H1 (cell line): ENCODE measurements around the gene NPIPA5. TPM values are rescaled to one million over a fixed set of nuclear protein-coding genes. Genes with fewer than 3 reads are reported as not detected.
A peak's percentile ranks its signal among the peaks of the same experiment; 100 is the strongest.
"Not testable (repeated sequence)": the region's sequence is repeated elsewhere in the genome, so short reads cannot be mapped to it uniquely, and the experiment has no call there.

ENCODE experiments used
- CTCF ChIA-PET: fragments of 300-600 bp; sonication (Branson Sonifier 250); formaldehyde crosslinking; loops from one replicate; lab custom pipeline; 2021; ENCODE audit not compliant: partially characterized antibody; lab: Charles Lee
- POLR2A ChIA-PET: fragments of 300-600 bp; sonication (Branson Sonifier 250); formaldehyde crosslinking; loops from one replicate; lab custom pipeline; 2021; ENCODE audit warnings: inconsistent platforms; ENCODE audit not compliant: partially characterized antibody; lab: Charles Lee
- DNase-seq, 2 experiments: peaks; one replicate each; pipeline versions ENCODE4 v3.0.0 to v3.0.0-alpha.2; 2010 to 2022; ENCODE audit warnings: low spot score in 2 of 2, low read depth in 1 of 2, mixed read lengths in 1 of 2
- FAIRE-seq: peaks from 2 replicates; lab custom pipeline; 2011; peaks lifted over from hg19 to GRCh38; lab: Jason Lieb, UNC
- H2AFZ ChIP-seq: 2 replicates; pipeline ENCODE4 v1.8.1; 2012; ENCODE audit warnings: low read length, inconsistent platforms
- H2AK5ac ChIP-seq: 2 replicates; pipeline ENCODE4 v1.6.1; 2013; ENCODE audit warnings: low read depth, low read length
- H2BK120ac ChIP-seq: replicated peaks from 2 replicates; pipeline ENCODE3; 2013; ENCODE audit warnings: low read depth, low read length, inconsistent platforms
- H2BK12ac ChIP-seq: 2 replicates; pipeline ENCODE4 v1.6.1; 2013; ENCODE audit warnings: low read depth, low read length
- H2BK15ac ChIP-seq: 2 replicates; pipeline ENCODE4 v1.6.1; 2013; ENCODE audit warnings: low read length
- H2BK20ac ChIP-seq: 2 replicates; pipeline ENCODE4 v1.6.1; 2013; ENCODE audit warnings: low read length
- H2BK5ac ChIP-seq: 2 replicates; pipeline ENCODE4 v1.6.1; 2013; ENCODE audit warnings: low read depth, low read length
- H3K14ac ChIP-seq: 2 replicates; pipeline ENCODE4 v1.6.1; 2013; ENCODE audit warnings: inconsistent platforms; ENCODE audit not compliant: insufficient read length
- H3K18ac ChIP-seq: 2 replicates; pipeline ENCODE4 v1.6.1; 2013; ENCODE audit warnings: low read length; ENCODE audit errors: extremely low read depth
- H3K23ac ChIP-seq: 2 replicates; pipeline ENCODE4 v1.6.1; 2013; ENCODE audit warnings: inconsistent platforms; ENCODE audit not compliant: insufficient read length
- H3K23me2 ChIP-seq: 2 replicates; pipeline ENCODE4 v1.6.1; 2013; ENCODE audit warnings: low read depth, low read length
- H3K27ac ChIP-seq: 2 replicates; pipeline ENCODE4 v1.6.1; 2011; ENCODE audit warnings: low read depth, low read length, inconsistent platforms
- H3K27me3 ChIP-seq, 4 experiments: replicated peaks in 1 of 4; 1 replicate in 1 of 4; 2 replicates in 3 of 4; pipeline versions ENCODE4 v1.6.1 to v1.8.1; 2011 to 2013; ENCODE audit warnings: low read length in 3 of 4, mild to moderate bottlenecking in 3 of 4, inconsistent platforms in 2 of 4, mixed read lengths in 2 of 4, moderate library complexity in 1 of 4; ENCODE audit not compliant: control insufficient read depth in 3 of 4, insufficient read depth in 3 of 4; ENCODE audit errors: extremely low read depth in 1 of 4
- H3K36me3 ChIP-seq, 4 experiments: 2 replicates each; pipeline versions ENCODE4 v1.6.1 to v1.8.1; 2011 to 2013; ENCODE audit warnings: mild to moderate bottlenecking in 4 of 4, low read length in 3 of 4, moderate library complexity in 2 of 4, control low read depth in 1 of 4, inconsistent platforms in 1 of 4; ENCODE audit not compliant: insufficient read depth in 4 of 4, control insufficient read depth in 2 of 4
- H3K4ac ChIP-seq: replicated peaks from 2 replicates; pipeline ENCODE3; 2013; ENCODE audit warnings: low read length, low read depth, mixed read lengths, inconsistent platforms; ENCODE audit not compliant: insufficient read length
- H3K4me1 ChIP-seq, 4 experiments: replicated peaks in 1 of 4; 1 replicate in 1 of 4; 2 replicates in 3 of 4; pipeline versions ENCODE4 v1.6.1 to v1.8.1; 2011 to 2013; ENCODE audit warnings: low read length in 3 of 4, inconsistent platforms in 2 of 4, mixed read lengths in 1 of 4; ENCODE audit not compliant: insufficient read depth in 4 of 4, control insufficient read depth in 3 of 4
- H3K4me2 ChIP-seq, 2 experiments: 2 replicates each; pipeline versions ENCODE4 v1.6.1 to v1.8.1; 2011 to 2013; ENCODE audit warnings: low read depth in 2 of 2, low read length in 2 of 2, control low read depth in 1 of 2, inconsistent platforms in 1 of 2, mild to moderate bottlenecking in 1 of 2; ENCODE audit not compliant: insufficient read depth in 1 of 2
- H3K4me3 ChIP-seq, 4 experiments: fragments of 200-600, 300-600 bp in 1 of 4; sonication (generic), shearing (Covaris generic), sonication (Bioruptor Twin) in 1 of 4; 2 replicates each; pipeline versions ENCODE4 v1.5.1 to v1.8.1; 2011 to 2016; ENCODE audit warnings: low read length in 4 of 4, low read depth in 3 of 4, control low read depth in 2 of 4, inconsistent platforms in 2 of 4, mild to moderate bottlenecking in 2 of 4, mixed read lengths in 1 of 4, moderate library complexity in 1 of 4; ENCODE audit not compliant: insufficient read depth in 2 of 4; ENCODE audit errors: extremely low read depth in 1 of 4
- H3K56ac ChIP-seq: replicated peaks from 2 replicates; pipeline ENCODE3; 2013; ENCODE audit warnings: low read depth, mild to moderate bottlenecking, mixed read lengths, low read length, inconsistent platforms; ENCODE audit not compliant: insufficient read length
- H3K79me1 ChIP-seq: 2 replicates; pipeline ENCODE4 v1.6.1; 2013; ENCODE audit warnings: low read depth, low read length, control low read depth
- H3K79me2 ChIP-seq, 2 experiments: 2 replicates each; pipeline versions ENCODE4 v1.6.1 to v1.8.1; 2012 to 2013; ENCODE audit warnings: low read length in 2 of 2, mild to moderate bottlenecking in 2 of 2, inconsistent platforms in 1 of 2; ENCODE audit not compliant: insufficient read depth in 2 of 2, control insufficient read depth in 1 of 2
- H3K9ac ChIP-seq, 4 experiments: replicated peaks in 1 of 4; 1 replicate in 1 of 4; 2 replicates in 3 of 4; pipeline versions ENCODE4 v1.6.1 to v1.8.1; 2011 to 2013; ENCODE audit warnings: low read depth in 3 of 4, low read length in 3 of 4, control low read depth in 2 of 4, mild to moderate bottlenecking in 2 of 4, moderate library complexity in 2 of 4, inconsistent platforms in 1 of 4; ENCODE audit errors: extremely low read depth in 1 of 4
- H3K9me3 ChIP-seq, 2 experiments: 2 replicates each; pipeline versions ENCODE4 v1.6.1 to v1.8.1; 2012 to 2013; ENCODE audit warnings: mild to moderate bottlenecking in 2 of 2, moderate library complexity in 2 of 2, control low read depth in 1 of 2, inconsistent platforms in 1 of 2, low read depth in 1 of 2, low read length in 1 of 2, mixed read lengths in 1 of 2; ENCODE audit not compliant: insufficient read depth in 2 of 2
- H4K20me1 ChIP-seq, 2 experiments: replicated peaks in 1 of 2; 2 replicates each; pipeline versions ENCODE3 to v1.8.1; 2011 to 2013; ENCODE audit warnings: inconsistent platforms in 2 of 2, low read length in 2 of 2, mild to moderate bottlenecking in 1 of 2; ENCODE audit not compliant: insufficient read depth in 2 of 2, control insufficient read depth in 1 of 2
- H4K5ac ChIP-seq: 2 replicates; pipeline ENCODE4 v1.6.1; 2013; ENCODE audit warnings: low read length, low read depth, mixed read lengths, inconsistent platforms; ENCODE audit not compliant: insufficient read length
- H4K8ac ChIP-seq: 2 replicates; pipeline ENCODE4 v1.8.0; 2013; ENCODE audit warnings: mild to moderate bottlenecking, moderate library complexity, low read length, inconsistent platforms; ENCODE audit not compliant: insufficient read depth; ENCODE audit errors: extremely low read depth
- H4K91ac ChIP-seq: replicated peaks from 2 replicates; pipeline ENCODE3; 2013; ENCODE audit warnings: low read length, mixed read lengths, inconsistent platforms; ENCODE audit not compliant: insufficient read length
- WGBS, 2 experiments: shearing (Covaris generic) in 1 of 2; methylation state at CpG; one replicate each; pipeline versions ENCODE4 v1.1.6 to v1.1.7; 2013 to 2015; ENCODE audit warnings: low lambda C conversion rate in 2 of 2, mixed read lengths in 2 of 2, inconsistent platforms in 1 of 2, low coverage in 1 of 2, missing lambda C conversion rate in 1 of 2; ENCODE audit not compliant: insufficient replicate concordance in 2 of 2, insufficient coverage in 1 of 2, insufficient read length in 1 of 2; ENCODE audit errors: extremely low coverage in 1 of 2, missing lambda C conversion rate in 1 of 2; 5-methylcytosine and 5-hydroxymethylcytosine counted together
- polyA plus RNA-seq, 7 experiments: library from polyadenylated mRNA; depleted of rRNA in 3 of 7; stranded (reverse) in 5 of 7; unstranded in 2 of 7; fragments of >200 nt in 5 of 7; fragments of 200-250 nt in 2 of 7; gene quantifications; 1 replicate in 5 of 7; 2 replicates in 1 of 7; 4 replicates in 1 of 7; pipeline versions ENCODE4 v1.2.1 to v1.2.3, GENCODE V29; 2011 to 2013; ENCODE audit warnings: missing spikeins in 2 of 7, mixed read lengths in 2 of 7
- total RNA-seq: library from RNA; stranded (reverse); fragmentation: NEBNext Ultra II Directional; extraction: Animal tissue kit (Norgen Biotek cat#: 25700); gene quantifications from 2 replicates; pipeline ENCODE4 v1.2.1, GENCODE V29; 2021

The NPIPA5 gene
- total and polyA plus RNA-seq, 2 of the 8 experiments (the other 6 are each of a cell fraction or from before 2014, with no cell fraction given) = 0.61 to 4.1 TPM

GRCh38 chr16:15404091-15404490 lies 26.0 kb upstream of the NPIPA5 start:
- FAIRE-seq, H3K27ac ChIP-seq, H3K27me3 ChIP-seq: not testable (repeated sequence)

More at GRCh38 chr16:15404091-15404490, 26.0 kb upstream of the NPIPA5 start:
- POLR2A ChIA-PET = interaction anchor here (1.4 kb wide), 1 partner anchor 9 kb away, joined by 3 read pairs; no protein-coding TSS in a partner anchor
- 89% methylated on average over 3 of the region's 3 CpGs; no CpG with 5 or more reads in 1 of the 2 experiments for WGBS, 2 experiments
- H2BK20ac ChIP-seq, H3K9ac ChIP-seq, H2BK120ac ChIP-seq, H3K4ac ChIP-seq, H3K56ac ChIP-seq, H3K79me1 ChIP-seq, H4K20me1 ChIP-seq, H3K4me2 ChIP-seq, H2AK5ac ChIP-seq, H2BK15ac ChIP-seq, H2BK5ac ChIP-seq, H3K18ac ChIP-seq, H3K36me3 ChIP-seq, H3K23ac ChIP-seq, H3K79me2 ChIP-seq, H2AFZ ChIP-seq, H3K4me3 ChIP-seq, H3K23me2 ChIP-seq, H2BK12ac ChIP-seq, H3K9me3 ChIP-seq, H4K91ac ChIP-seq, DNase-seq, H3K14ac ChIP-seq, H4K8ac ChIP-seq: not testable (repeated sequence)
- Histone ChIP-seq H3K4me1 (peaks cover 0 to 11% (median 0%) of the 10 kb centered on the region in 4 experiments; a peak in 1 of 7 replicates), H4K5ac (peak overlapping the region; percentile 68)
- CTCF ChIA-PET = interaction anchor here (0.6 to 1.6 kb wide), 2 partner anchors 53 to 144 kb away, joined by 3 read pairs; no protein-coding TSS in a partner anchor
